HCT116 (cell line): ENCODE results near the gene AKT3. TPM values are rescaled to one million over a fixed set of nuclear protein-coding genes. Genes with fewer than 3 reads are reported as not detected.

Source experiments
- ATAC-seq: fragments of 200-7000 bp; cut with Tn5 transposase; 2 replicates; pipeline ENCODE4 v1.9.1; 2020; ENCODE audit warnings: mild to moderate bottlenecking, moderate library complexity
- BruUV-seq: library from RNA; stranded (reverse); fragments of 400-500 nt; replicated peaks from 2 replicates; lab custom pipeline; 2021; lab: Mats Ljungman, UMichigan
- CTCF ChIA-PET: fragments of 300-600 bp; sonication (Branson Sonifier 250); formaldehyde crosslinking; loops from one replicate; lab custom pipeline; 2021; ENCODE audit warnings: antibody characterized with exemption; lab: Charles Lee
- POLR2A ChIA-PET: fragments of 300-600, 350-600 bp; sonication (Branson Sonifier 250); formaldehyde crosslinking; loops from one replicate; lab custom pipeline; 2021; ENCODE audit warnings: antibody characterized with exemption; lab: Charles Lee
- RAD21 ChIA-PET, 2 experiments: fragments of 300-600 bp; sonication (Branson Sonifier 250); formaldehyde crosslinking; loops; one replicate each; lab custom pipeline; 2023; ENCODE audit warnings: low total read pairs in 2 of 2; ENCODE audit not compliant: uncharacterized antibody in 2 of 2, unreplicated experiment in 2 of 2, low non-redundant PET in 1 of 2; lab: Charles Lee
- DNase-seq: peaks from one replicate; pipeline ENCODE4 v3.0.0-alpha.2; 2010; ENCODE audit warnings: low read depth, low spot score
- H2AFZ ChIP-seq: fragments of 200-600 bp; shearing (Covaris generic), sonication (generic); 2 replicates; pipeline ENCODE4 v1.6.1; 2017; ENCODE audit warnings: low read depth, mixed run types, mixed read lengths, antibody characterized with exemption, low read length; ENCODE audit not compliant: poor library complexity, severe bottlenecking
- H3K27ac ChIP-seq: 2 replicates; pipeline ENCODE4 v1.5.1; 2012; ENCODE audit warnings: low read depth, low read length
- H3K27me3 ChIP-seq: fragments of 200-600 bp; sonication (generic); 2 replicates; pipeline ENCODE4 v1.6.1; 2016; ENCODE audit warnings: mixed run types, low read length, mixed read lengths; ENCODE audit not compliant: insufficient read depth
- H3K36me3 ChIP-seq, 2 experiments: fragments of 200-500 bp in 1 of 2; fragments of 200-600 bp in 1 of 2; sonication (Bioruptor generic) in 1 of 2; sonication (generic) in 1 of 2; 2 replicates each; pipeline versions ENCODE4 v1.5.1 to v1.6.1; 2014 to 2016; ENCODE audit warnings: low read length in 2 of 2, inconsistent platforms in 1 of 2, mixed read lengths in 1 of 2, mixed run types in 1 of 2; ENCODE audit not compliant: insufficient read depth in 2 of 2, control insufficient read depth in 1 of 2
- H3K4me1 ChIP-seq, 2 experiments: fragments of 200-600 bp in 1 of 2; sonication (generic) in 1 of 2; 2 replicates each; pipeline versions ENCODE4 v1.5.1 to v1.6.1; 2012 to 2017; ENCODE audit warnings: low read length in 2 of 2, inconsistent platforms in 1 of 2, mild to moderate bottlenecking in 1 of 2, mixed read lengths in 1 of 2, mixed run types in 1 of 2, moderate library complexity in 1 of 2; ENCODE audit not compliant: insufficient read depth in 2 of 2, control insufficient read depth in 1 of 2
- H3K4me2 ChIP-seq: fragments of 200-600 bp; sonication (generic); 2 replicates; pipeline ENCODE4 v1.6.1; 2017; ENCODE audit warnings: mixed run types, low read length, mixed read lengths
- H3K4me3 ChIP-seq, 2 experiments: fragments of 200-600 bp in 1 of 2; sonication (generic) in 1 of 2; replicated peaks in 1 of 2; 2 replicates each; pipeline ENCODE4 v1.5.1; 2011 to 2016; ENCODE audit warnings: low read length in 2 of 2, control low read depth in 1 of 2, low read depth in 1 of 2, mild to moderate bottlenecking in 1 of 2, mixed read lengths in 1 of 2, mixed run types in 1 of 2
- H3K79me2 ChIP-seq: fragments of 200-600 bp; sonication (generic); 2 replicates; pipeline ENCODE4 v1.6.1; 2017; ENCODE audit warnings: mild to moderate bottlenecking, mixed run types, low read length, moderate library complexity, mixed read lengths; ENCODE audit not compliant: insufficient read depth
- H3K9ac ChIP-seq: fragments of 200-600 bp; sonication (generic); 2 replicates; pipeline ENCODE4 v1.6.1; 2016; ENCODE audit warnings: low read length, mixed read lengths
- H3K9me2 ChIP-seq: fragments of 200-600 bp; sonication (generic), shearing (Covaris generic); 2 replicates; pipeline ENCODE4 v1.6.1; 2017; ENCODE audit warnings: mixed run types, mild to moderate bottlenecking, moderate library complexity; ENCODE audit not compliant: insufficient read depth
- H3K9me3 ChIP-seq, 2 experiments: fragments of 200-500 bp in 1 of 2; fragments of 200-600 bp in 1 of 2; sonication (Bioruptor generic) in 1 of 2; sonication (generic) in 1 of 2; 2 replicates each; pipeline ENCODE4 v1.6.1; 2014 to 2017; ENCODE audit warnings: low read length in 2 of 2, mixed read lengths in 2 of 2, inconsistent platforms in 1 of 2, low read depth in 1 of 2, mild to moderate bottlenecking in 1 of 2, mixed run types in 1 of 2, moderate library complexity in 1 of 2; ENCODE audit not compliant: control insufficient read depth in 1 of 2, insufficient read depth in 1 of 2
- H4K20me1 ChIP-seq: fragments of 200-600 bp; sonication (generic), shearing (Covaris generic); 2 replicates; pipeline ENCODE4 v1.6.1; 2017; ENCODE audit warnings: mixed run types, mild to moderate bottlenecking, moderate library complexity; ENCODE audit not compliant: insufficient read depth
- CBX3 ChIP-seq: IDR thresholded peaks from 2 replicates; pipeline ENCODE4 v1.6.1; 2012; ENCODE audit warnings: low read depth
- CEBPB ChIP-seq: IDR thresholded peaks from 2 replicates; pipeline ENCODE4 v1.6.1; 2012; ENCODE audit warnings: low read depth
- CTCF ChIP-seq, 3 experiments: fragments of 200-600 bp in 1 of 3; sonication (generic) in 1 of 3; IDR thresholded peaks in 2 of 3; conservative IDR thresholded peaks in 1 of 3; 2 replicates each; pipeline ENCODE4 v1.5.1; 2012 to 2017; ENCODE audit warnings: low read depth in 2 of 3, low read length in 2 of 3, antibody characterized with exemption in 1 of 3, borderline replicate concordance in 1 of 3, control low read depth in 1 of 3, mild to moderate bottlenecking in 1 of 3, mixed read lengths in 1 of 3, mixed run types in 1 of 3, moderate library complexity in 1 of 3; ENCODE audit not compliant: insufficient read depth in 1 of 3
- EGR1 ChIP-seq: IDR thresholded peaks from 2 replicates; pipeline ENCODE4 v1.6.1; 2012; ENCODE audit warnings: low read depth
- ELF1 ChIP-seq: IDR thresholded peaks from 2 replicates; pipeline ENCODE4 v1.6.1; 2012; ENCODE audit warnings: low read depth, borderline replicate concordance
- EZH2 ChIP-seq: fragments of 200-600 bp; sonication (generic); IDR thresholded peaks from 2 replicates; pipeline ENCODE4 v1.6.1; 2017; ENCODE audit warnings: antibody characterized with exemption, mixed run types
- EZH2phosphoT487 ChIP-seq: fragments of 200-600 bp; IDR thresholded peaks from 2 replicates; pipeline ENCODE4 v1.6.1; 2018; ENCODE audit warnings: antibody characterized with exemption, borderline replicate concordance
- FOSL1 ChIP-seq: IDR thresholded peaks from 2 replicates; pipeline ENCODE4 v1.6.1; 2012; ENCODE audit warnings: low read depth
- JUND ChIP-seq: IDR thresholded peaks from 2 replicates; pipeline ENCODE4 v1.6.1; 2012
- MAX ChIP-seq: IDR thresholded peaks from 2 replicates; pipeline ENCODE4 v1.6.1; 2012
- POLR2A ChIP-seq: IDR thresholded peaks from 2 replicates; pipeline ENCODE4 v1.7.0; 2011; ENCODE audit warnings: borderline replicate concordance; ENCODE audit not compliant: insufficient read depth, insufficient read length; ENCODE audit errors: extremely low read depth
- POLR2AphosphoS5 ChIP-seq: IDR thresholded peaks from 2 replicates; pipeline ENCODE4 v1.6.1; 2011; ENCODE audit warnings: mild to moderate bottlenecking, low read depth, low read length, moderate library complexity
- RAD21 ChIP-seq: IDR thresholded peaks from 2 replicates; pipeline ENCODE4 v1.6.1; 2012; ENCODE audit warnings: low read depth, mild to moderate bottlenecking
- REST ChIP-seq: IDR thresholded peaks from 2 replicates; pipeline ENCODE4 v1.6.1; 2012; ENCODE audit warnings: low read depth
- SIN3A ChIP-seq: IDR thresholded peaks from 2 replicates; pipeline ENCODE4 v1.6.1; 2012; ENCODE audit warnings: low read depth
- SP1 ChIP-seq: IDR thresholded peaks from 2 replicates; pipeline ENCODE4 v1.6.1; 2012; ENCODE audit warnings: low read depth
- SRF ChIP-seq: IDR thresholded peaks from 2 replicates; pipeline ENCODE4 v1.6.1; 2012; ENCODE audit warnings: low read depth
- ZBTB33 ChIP-seq: IDR thresholded peaks from 2 replicates; pipeline ENCODE4 v1.6.1; 2011; ENCODE audit warnings: mild to moderate bottlenecking, low read length, moderate library complexity; ENCODE audit not compliant: insufficient replicate concordance; ENCODE audit errors: extremely low read depth
- ZFX ChIP-seq: fragments of 450-650 bp; IDR thresholded peaks from 2 replicates; pipeline ENCODE4 v1.6.1; 2017
- ZNF274 ChIP-seq: fragments of 200-500 bp; sonication (Bioruptor generic); IDR thresholded peaks from 2 replicates; pipeline ENCODE4 v1.6.1; 2014; ENCODE audit warnings: mild to moderate bottlenecking, low read depth, low read length, inconsistent platforms
- intact Hi-C: fragments of 100-400 bp; cut with micrococcal nuclease; formaldehyde crosslinking; loops from 2 replicates; pipeline ENCODE4 v1.10.0; 2022
- total RNA-seq: library from RNA; stranded (reverse); gene quantifications from one replicate; pipeline ENCODE4 v1.2.1, GENCODE V29; 2021; ENCODE audit not compliant: unreplicated experiment

AKT3 gene
- total RNA-seq, 1 experiment from 2014 or later, result 0.49 TPM

- POLR2A ChIA-PET, result no interaction called here
- ATAC-seq, result no peak
- no peaks in the 10 kb centered on the region for H3K27me3 ChIP-seq
- no peak overlapping the region for H3K4me2 ChIP-seq
- RAD21 ChIA-PET, result no interaction called here
- H3K9ac ChIP-seq, result no peak overlapping the region
- no peaks in the 10 kb centered on the region for H4K20me1 ChIP-seq
- intact Hi-C loops, result no loop called here
- no peaks in the 10 kb centered on the region for H3K4me1 ChIP-seq
- no peaks in the 10 kb centered on the region for H3K36me3 ChIP-seq
- no peak for DNase-seq
- H3K9me3 ChIP-seq, result no peaks in the 10 kb centered on the region
- TF ChIP-seq EZH2phosphoT487 (no peak), MAX (no peak), FOSL1 (no peak), REST (no peak), SP1 (no peak), ELF1 (no peak), ZBTB33 (no peak), SRF (no peak), EZH2 (no peak), CEBPB (no peak), ZNF274 (no peak), CTCF (IDR thresholded peaks at IDR 0.05 in 2 of 3, conservative IDR thresholded peaks at IDR 0.05 in 1 of 3; ENCODE audit: borderline replicate concordance in 1 of 3, insufficient read depth in 1 of 3, low read depth in 2 of 3, low read length in 2 of 3) (no peak), RAD21 (no peak), POLR2A (no peak), JUND (no peak), ZFX (no peak), EGR1 (no peak), CBX3 (no peak), POLR2AphosphoS5 (no peak), SIN3A (no peak)
- TF ChIP-seq, all 23 proteins: peak for 0
- BruUV-seq, result no TSS peak
- Histone ChIP-seq H3K27ac (no peak overlapping the region), H3K9me2 (no peaks in the 10 kb centered on the region), H3K79me2 (no peaks in the 10 kb centered on the region), H2AFZ (no peak overlapping the region), H3K4me3 (no peak overlapping the region)
- CTCF ChIA-PET, result no interaction called here
Observed at GRCh38 chr1:243746751-243747150, 103.3 kb downstream of the AKT3 start.
